Measurements from ENCODE around the gene ZFYVE27.

GRCh38 chr10:97754726-97755125 is 17.8 kb downstream of the ZFYVE27 start:
- TF ChIP-seq EP300 (IDR thresholded peaks at IDR 0.05; ENCODE audit: borderline replicate concordance), result no peak
- no peak for TF ChIP-seq EGR1 (IDR thresholded peaks at IDR 0.05)
- TF ChIP-seq NFIC (IDR thresholded peaks at IDR 0.05), result no peak
- no peak for TF ChIP-seq TAF1 (IDR thresholded peaks at IDR 0.05; ENCODE audit: low read depth)
- no peak for TF ChIP-seq RAD21 (IDR thresholded peaks at IDR 0.05; ENCODE audit: low read depth)
- no peak for TF ChIP-seq MAX (IDR thresholded peaks at IDR 0.05)
